AG09319 (cell line): ENCODE data around the gene ZNF74.

Experiments
- DNase-seq: peaks from one replicate; pipeline ENCODE4 v3.0.0-alpha.2; 2010; ENCODE audit warnings: low read depth; ENCODE audit errors: extremely low read depth
- TF ChIP-seq, protein P1 (sequence below): IDR thresholded peaks from 2 replicates; pipeline ENCODE4 v1.5.1; 2011; ENCODE audit warnings: low read depth, mild to moderate bottlenecking, inconsistent platforms, low read length, moderate library complexity

Gene ZNF74

DNA sequence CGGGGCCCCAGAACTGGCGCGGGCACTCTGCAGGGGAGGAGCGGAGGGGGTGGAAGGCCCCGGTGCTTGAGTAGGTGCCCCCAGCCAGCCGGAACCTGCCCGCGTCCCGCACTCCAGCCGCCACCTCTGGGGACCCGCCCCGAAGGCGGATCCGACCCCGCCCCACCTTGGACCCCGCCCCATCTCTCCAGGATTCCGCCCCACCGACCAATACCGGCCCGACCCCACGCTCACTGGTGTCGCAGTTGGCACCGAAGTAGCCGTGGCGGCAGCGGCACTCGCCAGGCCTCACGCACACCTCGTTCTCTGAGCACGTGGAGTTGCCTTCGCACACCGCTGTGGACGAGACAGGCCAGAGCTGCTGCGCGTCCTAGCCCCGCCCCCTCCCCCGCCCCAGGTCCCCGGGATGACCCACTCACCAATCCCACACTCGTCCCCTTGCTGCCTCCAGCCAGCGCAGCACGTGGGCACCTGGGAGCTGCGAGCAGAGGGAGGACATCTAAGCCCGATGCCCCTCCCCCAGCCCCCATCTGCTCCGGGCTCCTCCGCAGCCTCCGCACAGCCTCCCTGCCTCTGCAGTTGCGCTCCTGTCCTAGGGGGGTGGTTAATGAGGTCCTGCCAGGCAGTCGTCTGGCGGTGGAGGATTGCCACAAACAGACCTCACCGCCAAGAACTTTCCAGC, 37.7 kb downstream of the ZNF74 start:
- TF ChIP-seq, protein P1, sequence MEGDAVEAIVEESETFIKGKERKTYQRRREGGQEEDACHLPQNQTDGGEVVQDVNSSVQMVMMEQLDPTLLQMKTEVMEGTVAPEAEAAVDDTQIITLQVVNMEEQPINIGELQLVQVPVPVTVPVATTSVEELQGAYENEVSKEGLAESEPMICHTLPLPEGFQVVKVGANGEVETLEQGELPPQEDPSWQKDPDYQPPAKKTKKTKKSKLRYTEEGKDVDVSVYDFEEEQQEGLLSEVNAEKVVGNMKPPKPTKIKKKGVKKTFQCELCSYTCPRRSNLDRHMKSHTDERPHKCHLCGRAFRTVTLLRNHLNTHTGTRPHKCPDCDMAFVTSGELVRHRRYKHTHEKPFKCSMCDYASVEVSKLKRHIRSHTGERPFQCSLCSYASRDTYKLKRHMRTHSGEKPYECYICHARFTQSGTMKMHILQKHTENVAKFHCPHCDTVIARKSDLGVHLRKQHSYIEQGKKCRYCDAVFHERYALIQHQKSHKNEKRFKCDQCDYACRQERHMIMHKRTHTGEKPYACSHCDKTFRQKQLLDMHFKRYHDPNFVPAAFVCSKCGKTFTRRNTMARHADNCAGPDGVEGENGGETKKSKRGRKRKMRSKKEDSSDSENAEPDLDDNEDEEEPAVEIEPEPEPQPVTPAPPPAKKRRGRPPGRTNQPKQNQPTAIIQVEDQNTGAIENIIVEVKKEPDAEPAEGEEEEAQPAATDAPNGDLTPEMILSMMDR, result no peak
- DNase-seq, result no peak

DNA sequence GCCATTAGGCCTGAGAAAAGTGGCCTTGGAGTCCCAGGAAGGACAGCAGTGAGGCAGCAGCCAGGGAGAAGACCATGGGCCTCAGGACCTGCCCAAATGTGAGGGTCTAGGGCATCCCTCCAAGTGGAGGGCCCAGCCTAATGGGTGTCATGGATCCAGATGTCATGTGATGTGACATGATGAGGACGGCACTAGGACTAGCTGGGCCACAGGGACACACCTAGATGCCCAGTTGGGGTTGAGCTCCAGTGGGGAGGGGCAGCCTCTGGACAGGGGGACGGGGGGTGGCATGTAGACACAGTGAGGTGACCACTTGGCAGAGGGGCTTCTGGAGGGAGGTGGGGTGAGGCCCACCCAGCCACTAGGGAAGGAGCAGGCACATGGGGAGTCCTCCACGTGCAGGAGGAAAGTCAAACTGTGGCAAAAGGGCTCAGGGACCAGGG, 38.3 kb downstream of the ZNF74 start:
- TF ChIP-seq, protein P1, result no peak
- no peak for DNase-seq

DNA sequence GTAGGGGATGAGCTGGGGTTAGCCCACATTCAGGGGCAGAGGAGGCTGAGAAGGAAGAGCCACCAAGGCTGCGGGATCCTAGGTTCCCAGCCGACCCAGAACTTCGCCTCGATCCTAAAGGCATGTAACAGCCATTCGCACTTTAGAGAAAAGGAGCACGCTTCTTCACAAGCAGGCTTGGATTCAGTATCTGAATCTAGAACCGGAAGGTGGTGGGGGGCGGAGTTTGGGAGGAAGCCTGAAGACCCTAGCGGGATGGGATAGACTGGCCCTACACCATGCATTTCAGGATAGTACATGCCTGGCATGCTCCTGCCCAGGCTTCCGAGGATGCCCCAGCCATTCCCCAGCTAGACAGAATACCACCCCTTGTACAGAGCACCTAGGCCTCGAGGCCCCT, 39.2 kb downstream of the ZNF74 start:
- TF ChIP-seq, protein P1, result no peak
- no peak for DNase-seq

DNA sequence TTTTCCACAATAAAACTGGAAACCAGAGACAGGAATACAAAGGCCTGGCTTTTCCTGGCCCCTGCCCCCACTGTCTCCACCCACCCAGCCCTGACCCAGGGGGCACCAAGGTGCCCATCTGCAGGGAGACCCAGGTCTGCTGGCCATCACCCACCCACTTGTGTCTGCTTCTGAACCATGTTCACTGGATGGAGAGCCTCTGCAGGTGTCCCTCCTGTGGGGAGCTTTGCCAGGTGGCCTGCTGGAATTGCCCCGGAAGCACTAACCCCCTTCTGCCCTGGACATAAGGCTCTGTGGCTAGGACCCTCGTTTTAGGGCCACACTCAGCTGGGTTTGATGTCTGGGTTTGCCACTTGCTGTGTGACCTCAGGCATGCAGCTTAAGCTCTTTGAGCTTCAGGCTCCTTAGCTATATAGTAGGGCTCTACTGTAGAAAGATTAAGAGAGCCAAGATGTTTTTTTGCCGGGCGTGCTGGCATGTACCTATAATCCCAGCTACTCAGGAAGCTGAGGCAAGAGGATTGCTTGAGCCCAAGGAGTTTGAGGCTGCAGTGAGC, 39.8 kb downstream of the ZNF74 start:
- TF ChIP-seq, protein P1, result no peak
- no peak for DNase-seq

DNA sequence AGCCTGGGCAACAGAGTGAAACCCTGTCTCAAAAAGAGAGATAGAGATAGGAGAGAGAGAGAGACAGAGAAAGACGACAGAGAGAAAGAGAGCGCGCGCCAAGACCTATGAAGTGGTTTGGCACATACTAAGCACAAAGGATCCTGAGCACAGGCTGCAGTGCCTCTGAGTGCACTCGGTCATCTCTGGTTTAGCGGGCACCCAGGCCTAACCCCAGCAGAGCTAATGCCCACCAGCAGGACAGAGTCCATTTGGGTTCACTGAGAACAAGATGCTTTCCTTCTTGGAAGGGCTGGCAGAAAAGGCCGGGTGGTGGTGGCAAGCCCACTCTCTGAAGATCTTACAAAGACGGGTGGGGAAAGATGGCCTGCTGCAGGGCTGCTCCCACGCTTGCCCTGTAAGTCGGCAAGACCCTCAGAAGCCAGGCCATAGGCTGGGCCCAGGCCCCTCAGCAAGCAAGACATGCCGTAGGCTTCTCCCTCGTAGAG, 40.4 kb downstream of the ZNF74 start:
- DNase-seq, result no peak
- TF ChIP-seq, protein P1, result no peak

DNA sequence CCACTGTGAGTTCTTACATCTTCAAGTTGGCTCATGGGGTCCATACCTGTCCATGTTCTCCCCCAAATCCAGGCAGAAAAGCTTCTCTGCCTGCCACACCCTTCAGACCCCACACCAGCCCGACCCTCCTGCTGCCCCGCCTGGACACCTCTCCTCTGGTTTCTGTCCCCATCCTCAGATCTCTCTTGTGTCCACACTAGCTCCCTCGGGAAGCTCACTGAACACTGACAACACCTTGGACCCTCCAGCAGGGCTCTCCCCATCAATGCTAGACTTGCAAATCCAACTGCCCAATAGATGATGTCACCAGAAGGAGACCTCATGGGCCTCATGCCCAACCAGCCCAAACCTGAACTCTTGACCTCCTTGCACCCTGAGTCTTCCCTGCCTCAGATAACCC, 40.8 kb downstream of the ZNF74 start:
- TF ChIP-seq, protein P1, result no peak
- no peak for DNase-seq

DNA sequence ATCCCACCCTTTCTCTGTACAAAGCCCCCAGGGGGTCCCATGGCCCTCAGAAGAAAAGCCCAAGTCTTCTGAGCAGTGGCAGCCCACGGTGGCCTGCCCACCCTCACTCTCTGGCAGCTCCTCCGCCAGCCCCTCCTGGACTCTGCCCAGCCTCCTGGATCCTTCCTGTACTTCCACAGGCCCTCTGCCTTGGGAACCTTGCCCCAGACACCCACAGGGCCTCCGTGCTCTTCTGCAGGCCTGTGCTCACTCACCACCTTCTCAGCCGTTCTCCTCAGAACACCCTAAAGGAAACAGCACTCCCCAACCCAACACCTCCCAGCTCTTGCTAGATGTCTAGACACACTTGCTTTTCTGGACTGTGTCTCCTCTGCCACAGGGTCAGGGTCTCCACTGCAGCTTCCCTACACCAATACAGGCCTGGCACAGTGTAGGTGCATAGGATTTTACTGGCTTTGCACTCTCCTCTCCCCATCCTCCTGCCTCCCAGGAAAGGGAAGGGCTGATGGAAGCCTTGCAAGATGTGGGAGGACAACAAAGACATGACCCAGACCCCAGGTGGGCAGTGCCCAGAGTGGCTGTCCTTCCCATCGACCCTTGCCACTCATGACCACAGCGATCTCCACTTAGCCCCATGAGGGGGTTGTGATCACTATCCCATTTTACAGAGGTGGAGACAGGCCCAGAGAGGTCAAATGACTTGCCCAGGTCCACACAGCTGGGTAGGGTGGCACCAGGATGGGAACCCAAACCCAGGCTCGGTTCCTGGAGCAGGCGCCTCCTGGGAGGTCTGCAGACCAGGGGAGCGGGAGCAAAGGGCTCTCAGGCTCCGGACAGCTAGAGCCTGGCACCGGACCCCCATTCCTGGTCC, 41.7 kb downstream of the ZNF74 start:
- DNase-seq, result no peak
- TF ChIP-seq, protein P1, result no peak
